ENCODE results near the gene TM9SF1.

The TM9SF1 gene

DNA sequence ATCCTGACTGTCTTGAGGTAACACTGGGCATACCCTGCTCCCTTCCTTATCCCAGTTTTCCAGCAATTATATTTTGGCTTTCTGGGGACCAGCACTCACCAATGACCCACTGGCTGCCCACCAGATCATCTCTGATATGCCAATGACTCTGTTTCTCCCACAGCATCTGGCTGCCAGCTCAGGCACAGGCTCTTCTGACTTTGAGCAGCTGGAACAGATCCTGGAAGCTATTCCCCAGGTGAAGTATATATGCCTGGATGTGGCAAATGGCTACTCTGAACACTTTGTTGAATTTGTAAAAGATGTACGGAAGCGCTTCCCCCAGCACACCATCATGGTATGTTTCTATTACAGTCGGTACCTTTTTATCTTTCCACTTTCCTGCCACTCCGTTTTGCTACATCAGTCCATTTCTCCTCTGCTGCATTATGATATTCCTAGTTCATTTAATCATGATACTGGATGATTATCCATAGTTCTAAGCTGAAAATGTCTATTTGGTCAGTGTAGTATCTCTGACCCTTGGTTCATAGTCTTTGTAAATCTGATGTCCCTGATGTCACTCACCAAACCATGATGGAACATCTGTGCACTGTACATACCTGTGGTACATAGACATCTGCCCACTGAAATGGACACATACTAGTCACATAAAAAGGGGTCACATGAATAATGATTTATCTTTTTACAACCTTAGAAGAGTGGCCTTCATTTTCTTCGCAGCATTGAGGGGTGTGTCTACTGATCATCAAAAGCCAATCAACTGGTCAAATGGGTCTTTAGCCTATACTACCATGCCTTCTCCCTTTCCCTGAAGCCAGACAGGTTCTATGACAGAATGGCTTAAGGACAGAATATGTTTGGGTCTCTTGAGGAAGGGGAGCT, 40.8 kb upstream of the TM9SF1 start:
- no peak overlapping the region for H3K4me3 ChIP-seq (ENCODE audit: insufficient read depth, low read depth, low read length)
- H3K4me1 ChIP-seq (ENCODE audit: control insufficient read depth, insufficient read depth, low read length): peaks cover 10% of the 10 kb centered on the region
- H3K27ac ChIP-seq (ENCODE audit: insufficient read depth, low read depth, low read length, poor library complexity, severe bottlenecking): no peak overlapping the region
- 94 to 95% methylated on average over 4 to 5 of the region's 5 CpGs for WGBS, 2 experiments
- no peaks in the 10 kb centered on the region for H3K9me3 ChIP-seq (ENCODE audit: control insufficient read depth, low read length)
- peaks cover 30% of the 10 kb centered on the region for H3K36me3 ChIP-seq (ENCODE audit: control insufficient read depth, insufficient read depth, low read length)
- no peaks in the 10 kb centered on the region for H3K27me3 ChIP-seq (ENCODE audit: control insufficient read depth, insufficient read depth, low read length, poor library complexity, severe bottlenecking)

DNA sequence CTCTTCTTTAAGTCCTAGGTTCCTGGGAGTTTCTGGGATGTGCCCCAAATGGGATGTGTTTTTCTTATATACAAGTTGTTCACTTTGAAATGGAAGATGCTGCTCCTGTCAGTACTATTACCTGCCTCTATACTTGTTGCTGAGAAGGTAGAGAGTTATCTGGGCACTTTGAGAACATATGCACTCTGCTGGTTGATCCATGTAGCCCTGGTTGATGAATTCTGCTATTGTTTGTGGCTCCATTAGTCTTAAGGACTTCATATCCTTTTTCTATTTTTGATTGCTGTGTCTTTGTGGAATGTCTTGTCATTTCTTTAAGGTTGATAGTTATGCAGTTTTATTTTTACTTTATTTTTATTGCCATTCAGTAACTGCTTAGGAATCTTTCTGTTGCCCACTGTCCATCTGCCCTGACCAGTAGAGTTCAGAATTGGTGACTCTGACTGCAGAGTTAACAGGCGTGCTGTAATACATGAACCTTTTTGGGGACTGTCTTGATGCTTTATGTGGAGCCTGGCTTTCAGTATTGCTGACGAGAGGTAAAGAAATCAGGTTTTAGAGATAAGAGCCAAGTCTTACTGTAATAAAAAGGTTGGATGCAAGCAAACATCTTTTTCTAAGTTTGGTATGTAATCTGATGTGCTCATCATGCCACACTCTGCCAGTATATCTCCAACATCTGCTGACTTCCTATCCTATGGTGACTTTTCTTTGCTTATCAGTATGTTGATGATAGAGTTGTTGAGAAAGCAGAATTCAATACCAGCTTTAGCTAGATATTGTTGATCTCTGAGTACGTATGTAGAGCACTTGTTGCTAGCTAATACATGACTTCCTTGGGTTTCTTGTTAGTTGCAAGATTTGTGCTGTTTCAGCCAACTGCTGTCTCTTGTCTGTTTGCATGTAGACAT, 39.1 kb upstream of the TM9SF1 start:
- no peaks in the 10 kb centered on the region for H3K9me3 ChIP-seq (ENCODE audit: control insufficient read depth, low read length)
- H3K4me3 ChIP-seq (ENCODE audit: insufficient read depth, low read depth, low read length): no peak overlapping the region
- no peak overlapping the region for H3K27ac ChIP-seq (ENCODE audit: insufficient read depth, low read depth, low read length, poor library complexity, severe bottlenecking)
- H3K27me3 ChIP-seq (ENCODE audit: control insufficient read depth, insufficient read depth, low read length, poor library complexity, severe bottlenecking): no peaks in the 10 kb centered on the region
- peaks cover 12% of the 10 kb centered on the region for H3K4me1 ChIP-seq (ENCODE audit: control insufficient read depth, insufficient read depth, low read length)
- 86 to 94% methylated on average over 3 of the region's 3 CpGs for WGBS, 2 experiments
- H3K36me3 ChIP-seq (ENCODE audit: control insufficient read depth, insufficient read depth, low read length): peaks cover 21% of the 10 kb centered on the region

DNA sequence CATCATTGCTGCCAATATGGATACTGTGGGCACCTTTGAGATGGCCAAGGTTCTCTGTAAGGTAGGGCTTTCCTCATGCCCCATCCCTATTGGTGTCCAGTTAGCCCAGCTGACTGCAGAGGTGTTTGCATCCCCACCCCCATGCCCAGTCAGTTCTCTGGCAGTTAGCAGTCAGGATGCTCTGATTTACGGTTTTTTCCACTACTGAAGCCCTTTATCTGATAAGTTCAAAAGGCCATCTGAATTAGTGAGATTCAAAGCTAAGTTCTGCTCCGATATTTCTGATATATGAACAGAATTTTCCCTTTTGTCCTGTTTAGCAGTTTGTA, 38.3 kb upstream of the TM9SF1 start:
- WGBS, 2 experiments: 88 to 94% methylated on average over 2 of the region's 2 CpGs
- Histone ChIP-seq H3K36me3 (ENCODE audit: control insufficient read depth, insufficient read depth, low read length) (peaks cover 20% of the 10 kb centered on the region), H3K9me3 (ENCODE audit: control insufficient read depth, low read length) (no peaks in the 10 kb centered on the region), H3K4me3 (ENCODE audit: insufficient read depth, low read depth, low read length) (peak overlapping the region; percentile 66), H3K27ac (ENCODE audit: insufficient read depth, low read depth, low read length, poor library complexity, severe bottlenecking) (no peak overlapping the region), H3K4me1 (ENCODE audit: control insufficient read depth, insufficient read depth, low read length) (peaks cover 12% of the 10 kb centered on the region), H3K27me3 (ENCODE audit: control insufficient read depth, insufficient read depth, low read length, poor library complexity, severe bottlenecking) (no peaks in the 10 kb centered on the region)

DNA sequence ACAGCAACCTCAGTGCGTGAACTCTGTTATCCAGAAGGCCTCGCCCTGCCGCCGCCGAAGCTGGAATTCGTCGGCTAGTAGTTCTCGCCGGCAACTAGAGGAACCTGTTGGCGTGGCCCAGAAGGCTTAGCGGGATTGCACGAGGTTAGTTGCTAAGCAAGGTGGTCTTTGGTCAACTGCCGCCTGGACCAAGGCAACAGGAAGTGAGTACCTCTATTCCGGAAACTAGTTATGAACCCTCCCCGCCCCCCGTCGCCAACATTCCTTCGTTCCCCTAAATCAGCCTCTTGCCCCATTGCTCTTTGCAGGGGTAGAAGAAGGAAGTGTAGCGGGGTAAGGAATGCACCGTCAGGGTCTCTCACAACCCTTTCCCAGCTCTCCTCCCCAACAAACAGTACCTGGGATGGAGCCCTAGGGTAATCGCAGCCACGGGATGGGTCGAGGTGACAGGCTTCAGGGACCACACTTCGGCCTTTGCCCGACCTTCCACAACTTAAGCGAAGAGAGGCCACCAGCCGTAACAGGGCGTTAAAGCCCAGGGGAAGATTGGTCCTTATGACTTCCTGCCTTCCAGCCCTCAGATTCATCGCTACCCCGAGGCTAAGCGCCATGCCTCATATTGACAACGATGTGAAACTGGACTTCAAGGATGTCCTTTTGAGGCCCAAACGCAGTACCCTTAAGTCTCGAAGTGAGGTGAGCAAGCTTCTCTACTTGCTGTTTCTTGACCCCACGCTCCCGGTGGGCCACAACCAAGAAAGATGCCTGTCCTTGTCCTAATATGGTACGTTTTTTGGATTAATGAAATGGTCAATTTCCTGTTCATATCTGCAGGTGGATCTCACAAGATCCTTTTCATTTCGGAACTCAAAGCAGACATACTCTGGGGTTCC, 37.6 kb upstream of the TM9SF1 start, which contains the start of gene GMPR2:
GMPR2 (plus strand) TSS at position 285 of the 893 bp plus-strand sequence; CDS start at position 610, 325 bp downstream.
- WGBS, 2 experiments: 11 to 12% methylated on average over 38 of the region's 38 CpGs
- H3K9me3 ChIP-seq (ENCODE audit: control insufficient read depth, low read length): no peaks in the 10 kb centered on the region
- H3K36me3 ChIP-seq (ENCODE audit: control insufficient read depth, insufficient read depth, low read length): peaks cover 14% of the 10 kb centered on the region
- peak within 1 kb of the TSS; percentile 66 for H3K4me3 ChIP-seq (ENCODE audit: insufficient read depth, low read depth, low read length)
- H3K4me1 ChIP-seq (ENCODE audit: control insufficient read depth, insufficient read depth, low read length): peaks cover 12% of the 10 kb centered on the region
- H3K27ac ChIP-seq (ENCODE audit: insufficient read depth, low read depth, low read length, poor library complexity, severe bottlenecking): peak within 1 kb of the TSS; percentile 79
- no peaks in the 10 kb centered on the region for H3K27me3 ChIP-seq (ENCODE audit: control insufficient read depth, insufficient read depth, low read length, poor library complexity, severe bottlenecking)

DNA sequence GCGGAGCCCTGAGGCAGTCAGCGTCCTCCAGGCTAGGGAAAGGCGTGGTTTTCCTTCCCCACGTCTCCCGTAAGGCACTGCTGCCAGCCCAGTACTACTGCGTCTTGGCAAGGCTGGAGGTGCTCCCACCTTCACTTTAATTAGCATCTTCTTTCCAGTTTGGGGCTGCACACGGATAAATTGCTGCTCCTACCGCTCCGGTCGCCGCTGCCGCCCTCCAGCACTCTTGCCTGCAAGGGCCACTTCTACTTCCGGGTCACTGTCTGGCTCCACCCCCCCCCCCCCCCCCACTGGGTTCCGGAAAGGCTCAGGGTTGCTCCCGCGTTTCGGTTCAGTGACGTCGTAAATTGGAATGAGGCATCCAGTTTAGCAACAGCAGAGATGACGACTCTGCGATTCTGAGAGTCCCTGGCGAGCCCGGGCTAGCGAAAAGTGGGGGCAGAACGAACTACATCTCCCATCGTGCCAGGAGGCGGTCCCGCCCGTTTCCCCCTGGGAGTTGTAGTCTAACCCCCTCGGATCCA, 36.9 kb upstream of the TM9SF1 start, which contains the start of gene NEDD8:
NEDD8 (minus strand) TSS at position 247 of the 524 bp plus-strand sequence; CDS start at position 147, 100 bp downstream.
- WGBS, 2 experiments: 0 to 1% methylated on average over 30 of the region's 30 CpGs
- Histone ChIP-seq H3K27me3 (ENCODE audit: control insufficient read depth, insufficient read depth, low read length, poor library complexity, severe bottlenecking) (no peaks in the 10 kb centered on the region), H3K27ac (ENCODE audit: insufficient read depth, low read depth, low read length, poor library complexity, severe bottlenecking) (peak within 1 kb of the TSS; percentile 79), H3K4me3 (ENCODE audit: insufficient read depth, low read depth, low read length) (peak within 1 kb of the TSS; percentile 66), H3K9me3 (ENCODE audit: control insufficient read depth, low read length) (no peaks in the 10 kb centered on the region), H3K4me1 (ENCODE audit: control insufficient read depth, insufficient read depth, low read length) (peaks cover 12% of the 10 kb centered on the region), H3K36me3 (ENCODE audit: control insufficient read depth, insufficient read depth, low read length) (peaks cover 8% of the 10 kb centered on the region)

DNA sequence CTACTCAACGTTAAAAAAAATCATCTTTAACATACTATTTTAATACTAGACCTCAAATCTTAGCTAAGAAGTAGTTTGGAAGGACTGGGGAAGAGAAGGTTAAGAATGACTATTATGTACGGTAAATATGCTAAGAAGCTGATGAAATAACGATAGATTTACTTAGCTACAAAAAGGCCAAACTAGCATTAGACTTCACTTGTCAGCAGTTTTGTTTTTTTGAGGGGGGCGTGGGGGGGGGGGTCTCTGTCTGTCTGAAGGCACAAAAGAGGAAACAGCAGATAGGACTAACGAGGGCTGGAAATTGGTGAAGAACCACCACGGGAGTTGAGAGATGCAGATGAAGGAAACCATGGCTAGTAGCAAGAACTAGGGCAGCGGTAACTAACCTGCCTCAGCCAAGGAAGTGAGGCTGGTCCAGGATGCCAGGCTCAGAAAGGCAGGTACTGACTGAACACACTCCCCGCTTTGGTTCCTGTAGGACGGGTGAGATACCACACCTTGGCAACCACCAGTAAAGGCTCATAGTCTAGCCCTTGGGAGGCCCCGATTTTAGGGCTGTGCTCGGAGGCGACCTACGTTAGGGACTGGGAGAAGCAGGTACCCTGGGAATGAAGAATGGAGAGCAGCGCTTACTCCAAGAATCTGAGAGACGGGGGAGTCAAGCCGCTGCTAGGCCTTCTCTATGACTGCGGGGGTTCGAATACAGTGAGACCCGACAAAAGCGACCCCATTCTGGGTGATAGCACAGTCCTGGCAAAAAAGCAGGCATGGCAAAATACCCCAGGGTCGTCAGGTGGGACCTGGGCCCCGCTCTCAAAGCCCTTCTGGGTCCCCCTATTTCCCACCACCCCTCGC, 36.3 kb upstream of the TM9SF1 start:
- 14 to 18% methylated on average over 22 to 23 of the region's 23 CpGs for WGBS, 2 experiments
- H3K27ac ChIP-seq (ENCODE audit: insufficient read depth, low read depth, low read length, poor library complexity, severe bottlenecking): peak overlapping the region; percentile 45

DNA sequence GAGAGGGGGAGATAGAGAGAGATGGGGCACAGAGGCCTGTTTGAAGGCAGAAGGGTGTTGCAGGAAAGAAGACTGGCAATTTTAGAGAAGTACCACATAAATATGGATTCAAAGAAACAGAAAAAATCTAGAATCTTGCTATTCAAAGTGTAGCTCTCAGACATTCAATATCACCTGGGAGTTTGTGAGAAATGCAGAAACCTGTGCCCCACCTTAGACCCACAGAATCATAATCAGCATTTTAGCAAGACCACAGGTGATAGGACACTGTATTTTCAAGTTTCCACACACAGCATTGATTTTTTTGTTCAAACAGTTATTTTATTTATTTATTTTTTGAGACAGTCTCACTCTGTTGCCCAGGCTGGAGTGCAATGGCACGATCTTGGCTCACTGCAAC, 33.7 kb upstream of the TM9SF1 start:
- Histone ChIP-seq H3K4me3 (ENCODE audit: insufficient read depth, low read depth, low read length) (no peak overlapping the region), H3K36me3 (ENCODE audit: control insufficient read depth, insufficient read depth, low read length) (no peaks in the 10 kb centered on the region), H3K4me1 (ENCODE audit: control insufficient read depth, insufficient read depth, low read length) (peaks cover 11% of the 10 kb centered on the region), H3K27ac (ENCODE audit: insufficient read depth, low read depth, low read length, poor library complexity, severe bottlenecking) (no peak overlapping the region), H3K27me3 (ENCODE audit: control insufficient read depth, insufficient read depth, low read length, poor library complexity, severe bottlenecking) (no peaks in the 10 kb centered on the region), H3K9me3 (ENCODE audit: control insufficient read depth, low read length) (no peaks in the 10 kb centered on the region)
- 0% methylated on average over 1 of the region's 1 CpG for WGBS, 2 experiments

More for the DNA sequence above, 36.3 kb upstream of the TM9SF1 start:
- Histone ChIP-seq H3K4me3 (ENCODE audit: insufficient read depth, low read depth, low read length) (peak overlapping the region; percentile 66), H3K9me3 (ENCODE audit: control insufficient read depth, low read length) (no peaks in the 10 kb centered on the region), H3K27me3 (ENCODE audit: control insufficient read depth, insufficient read depth, low read length, poor library complexity, severe bottlenecking) (no peaks in the 10 kb centered on the region), H3K36me3 (ENCODE audit: control insufficient read depth, insufficient read depth, low read length) (peaks cover 1% of the 10 kb centered on the region), H3K4me1 (ENCODE audit: control insufficient read depth, insufficient read depth, low read length) (peaks cover 12% of the 10 kb centered on the region)

DNA sequence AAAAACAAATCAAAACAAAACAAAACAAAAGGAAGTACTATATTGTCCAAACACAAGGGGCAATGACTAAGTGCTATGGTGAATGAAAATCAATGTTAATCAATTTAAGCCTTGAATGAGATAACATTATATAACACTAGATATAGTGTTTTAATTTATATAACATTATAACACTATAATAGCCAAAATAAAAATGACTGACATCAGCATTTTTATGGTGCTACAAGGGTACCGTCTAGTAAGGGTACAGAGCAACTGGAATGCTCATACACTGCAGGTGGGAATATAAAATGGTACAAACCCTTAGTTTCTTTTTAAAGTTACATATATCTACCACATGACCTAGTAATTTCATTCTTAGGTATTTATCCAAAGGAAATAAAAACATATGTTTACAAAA, 31.2 kb upstream of the TM9SF1 start:
- H3K9me3 ChIP-seq (ENCODE audit: control insufficient read depth, low read length): no peaks in the 10 kb centered on the region
- H3K4me1 ChIP-seq (ENCODE audit: control insufficient read depth, insufficient read depth, low read length): peaks cover 4% of the 10 kb centered on the region
- 100% methylated on average over 1 of the region's 1 CpG; no CpG with 5 or more reads in 1 of the 2 experiments for whole genome bisulfite sequencing, 2 experiments
- H3K27ac ChIP-seq (ENCODE audit: insufficient read depth, low read depth, low read length, poor library complexity, severe bottlenecking): no peak overlapping the region
- no peaks in the 10 kb centered on the region for H3K27me3 ChIP-seq (ENCODE audit: control insufficient read depth, insufficient read depth, low read length, poor library complexity, severe bottlenecking)
- H3K4me3 ChIP-seq (ENCODE audit: insufficient read depth, low read depth, low read length): no peak overlapping the region
- no peaks in the 10 kb centered on the region for H3K36me3 ChIP-seq (ENCODE audit: control insufficient read depth, insufficient read depth, low read length)

All from ectodermal cell (in vitro differentiated cells).